Measurements from ENCODE around the gene HIBADH. TPM values are rescaled to one million over a fixed set of nuclear protein-coding genes. Genes with fewer than 3 reads are reported as not detected.

HIBADH gene
- total RNA-seq, 1 experiment from 2014 or later = 23.2 TPM

- Histone ChIP-seq H4K5ac (ENCODE audit: insufficient read length, low read depth, low read length) (no peak overlapping the region), H3K79me2 (ENCODE audit: insufficient read depth, low read length) (no peaks in the 10 kb centered on the region), H4K8ac (replicated peaks; ENCODE audit: insufficient read length, low read depth, low read length) (no peak overlapping the region), H4K20me1 (ENCODE audit: control insufficient read depth, insufficient read depth, insufficient read length) (no peaks in the 10 kb centered on the region), H3K56ac (ENCODE audit: insufficient read length, low read depth, low read length) (no peak overlapping the region), H2BK15ac (ENCODE audit: low read depth, low read length) (no peak overlapping the region), H3K27ac (ENCODE audit: insufficient read length, low read depth, low read length) (no peak overlapping the region), H2AFZ (ENCODE audit: low read length) (no peak overlapping the region), H3K18ac (ENCODE audit: insufficient read length, low read depth, low read length) (no peak overlapping the region), H2BK20ac (ENCODE audit: low read depth, low read length, poor library complexity, severe bottlenecking) (no peak overlapping the region), H3K9ac (ENCODE audit: extremely low read depth, insufficient read length, low read length) (no peak overlapping the region), H3K79me1 (ENCODE audit: insufficient read depth, low read depth, low read length, poor library complexity, severe bottlenecking) (no peaks in the 10 kb centered on the region), H3K27me3 (ENCODE audit: insufficient read depth, low read length) (no peaks in the 10 kb centered on the region), H4K91ac (ENCODE audit: insufficient read length, low read depth, low read length) (no peak overlapping the region), H2BK120ac (ENCODE audit: low read depth, low read length, poor library complexity, severe bottlenecking) (no peak overlapping the region), H2AK5ac (ENCODE audit: insufficient read length, low read length) (no peak overlapping the region), H3K9me3 (ENCODE audit: control insufficient read depth, low read depth, low read length) (no peaks in the 10 kb centered on the region), H3K4me1 (ENCODE audit: insufficient read depth, low read length) (peaks cover 3% of the 10 kb centered on the region; the same call in 1 of the 2 replicates), H3K23me2 (ENCODE audit: insufficient read length, low read depth, low read length, poor library complexity, severe bottlenecking) (no peaks in the 10 kb centered on the region), H3K4me2 (ENCODE audit: insufficient read depth, insufficient read length, low read length) (no peak overlapping the region), H2BK12ac (ENCODE audit: insufficient read length, low read depth, low read length) (no peak overlapping the region), H3T11ph (ENCODE audit: low read length) (no peak overlapping the region), H3K23ac (ENCODE audit: insufficient read length, low read depth, low read length) (no peak overlapping the region), H2BK5ac (ENCODE audit: insufficient read length, low read length) (no peak overlapping the region), H3K14ac (ENCODE audit: insufficient read depth, low read length) (no peak overlapping the region), H3K4ac (ENCODE audit: low read depth, low read length) (no peak overlapping the region)
- DNase-seq = no peak
- no peak overlapping the region for H3K4me3 Mint-ChIP-seq
- peaks cover 14 to 24% of the 10 kb centered on the region in 2 experiments for H3K4me1 Mint-ChIP-seq
- no CpG with 5 or more reads among the region's 2 CpGs for WGBS (ENCODE audit: extremely low coverage, insufficient read length, low lambda C conversion rate)
- peaks cover 0 to 8% (median 0%) of the 10 kb centered on the region in 3 experiments; a peak in 1 of 7 replicates for H3K36me3 Mint-ChIP-seq (ENCODE audit: insufficient read depth in 1 of 3, low read depth in 3 of 3)
- H3K27me3 Mint-ChIP-seq (ENCODE audit: low read depth) = no peaks in the 10 kb centered on the region; the same call in 1 of the 2 replicates
- no peak overlapping the region; a peak in 1 of 7 replicates for H3K27ac Mint-ChIP-seq
- no peaks in the 10 kb centered on the region; a peak in 1 of 5 replicates for H3K9me3 Mint-ChIP-seq
- TF ChIP-seq CTCF (conservative IDR thresholded peaks at IDR 0.05) = no peak
Measured at GRCh38 chr7:27555670-27556069, 107.0 kb downstream of the HIBADH start.

Data from H9 (cell line).